Loucy (cell line): Measurements from ENCODE around the gene ZFHX3.

Experiments used
- H2AFZ ChIP-seq: fragments of 200-600 bp; sonication (generic); 2 replicates; pipeline ENCODE4 v1.6.0; 2016; ENCODE audit warnings: antibody characterized with exemption, mild to moderate bottlenecking, low read length, moderate library complexity
- H3F3A ChIP-seq: fragments of 200-600 bp; 2 replicates; pipeline ENCODE4 v1.6.0; 2016; ENCODE audit warnings: antibody characterized with exemption, low read depth, mild to moderate bottlenecking
- H3K27me3 ChIP-seq: fragments of 200-600 bp; sonication (generic); 2 replicates; pipeline ENCODE4 v1.6.1; 2014; ENCODE audit warnings: low read length, mild to moderate bottlenecking; ENCODE audit not compliant: insufficient read depth, poor library complexity, severe bottlenecking
- H3K36me3 ChIP-seq: fragments of 200-600 bp; sonication (generic); 2 replicates; pipeline ENCODE4 v1.6.1; 2016; ENCODE audit warnings: low read length; ENCODE audit not compliant: insufficient read depth
- H3K4me1 ChIP-seq: fragments of 200-600 bp; sonication (generic); 2 replicates; pipeline ENCODE4 v1.5.1; 2014; ENCODE audit warnings: low read length, mild to moderate bottlenecking; ENCODE audit not compliant: insufficient read depth, poor library complexity, severe bottlenecking
- H3K4me2 ChIP-seq: fragments of 200-600 bp; sonication (generic); 2 replicates; pipeline ENCODE4 v1.6.0; 2014; ENCODE audit warnings: antibody characterized with exemption, low read length, low read depth, mild to moderate bottlenecking; ENCODE audit not compliant: poor library complexity, severe bottlenecking
- H3K4me3 ChIP-seq: fragments of 200-600 bp; sonication (generic); 2 replicates; pipeline ENCODE4 v1.5.1; 2014; ENCODE audit warnings: low read length, mild to moderate bottlenecking, mixed read lengths; ENCODE audit not compliant: poor library complexity, severe bottlenecking
- H3K79me2 ChIP-seq: fragments of 200-600 bp; sonication (generic); 2 replicates; pipeline ENCODE4 v1.6.1; 2014; ENCODE audit warnings: low read length; ENCODE audit not compliant: insufficient read depth
- H3K9ac ChIP-seq: fragments of 200-600 bp; sonication (generic); 2 replicates; pipeline ENCODE4 v1.6.0; 2014; ENCODE audit warnings: mild to moderate bottlenecking, low read depth, low read length, moderate library complexity; ENCODE audit not compliant: poor library complexity, severe bottlenecking
- H3K9me2 ChIP-seq: fragments of 200-600 bp; sonication (generic); replicated peaks from 2 replicates; pipeline ENCODE4 v1.6.1; 2016; ENCODE audit warnings: low read depth, low read length, mixed read lengths
- H3K9me3 ChIP-seq: fragments of 200-600 bp; sonication (generic); 2 replicates; pipeline ENCODE4 v1.6.1; 2014; ENCODE audit warnings: mild to moderate bottlenecking, antibody characterized with exemption, low read length, low read depth; ENCODE audit not compliant: insufficient read depth
- H4K20me1 ChIP-seq: fragments of 200-600 bp; sonication (generic); 2 replicates; pipeline ENCODE4 v1.6.0; 2014; ENCODE audit warnings: antibody characterized with exemption, low read length, mild to moderate bottlenecking; ENCODE audit not compliant: insufficient read depth, poor library complexity, severe bottlenecking
- CTCF ChIP-seq: fragments of 200-600 bp; sonication (generic); conservative IDR thresholded peaks from 2 replicates; pipeline ENCODE4 v1.5.1; 2014; ENCODE audit warnings: mild to moderate bottlenecking, antibody characterized with exemption, low read length
- EZH2phosphoT487 ChIP-seq: fragments of 200-600 bp; IDR thresholded peaks from 2 replicates; pipeline ENCODE4 v1.6.1; 2018; ENCODE audit warnings: antibody characterized with exemption, mild to moderate bottlenecking, moderate library complexity, borderline replicate concordance

The ZFHX3 gene

GRCh38 chr16:72786606-72787005, 261.3 kb downstream of the ZFHX3 start:
- H3K27me3 ChIP-seq: no peaks in the 10 kb centered on the region
- H3K4me3 ChIP-seq: peak overlapping the region; percentile 78
- no peaks in the 10 kb centered on the region for H3K79me2 ChIP-seq
- peaks cover 41% of the 10 kb centered on the region for H3K4me1 ChIP-seq
- peak overlapping the region; percentile 74 for H3K9ac ChIP-seq
- no peaks in the 10 kb centered on the region; the same call in 1 of the 2 replicates for H3K36me3 ChIP-seq
- TF ChIP-seq EZH2phosphoT487 (no peak), CTCF (no peak)
- H3K9me2 ChIP-seq: no peaks in the 10 kb centered on the region
- H4K20me1 ChIP-seq: no peaks in the 10 kb centered on the region
- peak overlapping the region; percentile 76 for H3K4me2 ChIP-seq
- no peaks in the 10 kb centered on the region for H3F3A ChIP-seq
- no peaks in the 10 kb centered on the region for H3K9me3 ChIP-seq
- no peak overlapping the region for H2AFZ ChIP-seq

- Histone ChIP-seq H3K4me2 (peak overlapping the region; percentile 76), H3K4me1 (peaks cover 41% of the 10 kb centered on the region), H3K79me2 (no peaks in the 10 kb centered on the region), H3K36me3 (no peaks in the 10 kb centered on the region; the same call in 1 of the 2 replicates), H4K20me1 (no peaks in the 10 kb centered on the region), H3K27me3 (no peaks in the 10 kb centered on the region), H3F3A (no peaks in the 10 kb centered on the region), H3K9ac (peak overlapping the region; percentile 44), H3K9me3 (no peaks in the 10 kb centered on the region), H3K4me3 (peak overlapping the region; percentile 27), H2AFZ (no peak overlapping the region), H3K9me2 (no peaks in the 10 kb centered on the region)
- TF ChIP-seq EZH2phosphoT487: no peak
- no peak for TF ChIP-seq CTCF
Measured at GRCh38 chr16:72785886-72786285, 262.0 kb downstream of the ZFHX3 start.

GRCh38 chr16:72785171-72785570, 262.8 kb downstream of the ZFHX3 start:
- H2AFZ ChIP-seq: no peak overlapping the region
- H3K79me2 ChIP-seq: no peaks in the 10 kb centered on the region
- H3K4me2 ChIP-seq: peak overlapping the region; percentile 76
- H3K9me2 ChIP-seq: no peaks in the 10 kb centered on the region
- no peaks in the 10 kb centered on the region for H3K36me3 ChIP-seq
- H3K4me3 ChIP-seq: no peak overlapping the region
- no peaks in the 10 kb centered on the region for H4K20me1 ChIP-seq
- no peaks in the 10 kb centered on the region for H3F3A ChIP-seq
- H3K27me3 ChIP-seq: no peaks in the 10 kb centered on the region
- peak overlapping the region; percentile 44 for H3K9ac ChIP-seq
- H3K9me3 ChIP-seq: no peaks in the 10 kb centered on the region
- no peak for TF ChIP-seq CTCF
- TF ChIP-seq EZH2phosphoT487: no peak
- H3K4me1 ChIP-seq: peaks cover 41% of the 10 kb centered on the region
